ENCODE results near the gene SLC38A6.
"Not testable (repeated sequence)": the region's sequence is repeated elsewhere in the genome, so short reads cannot be mapped to it uniquely, and the experiment has no call there.

Gene SLC38A6

GRCh38 chr14:61043506-61043905 lies 62.5 kb downstream of the SLC38A6 start:
- H3K27ac ChIP-seq = no peak overlapping the region
- no peak overlapping the region for H3K4me3 ChIP-seq

GRCh38 chr14:61047021-61047420 lies 66.0 kb downstream of the SLC38A6 start:
- Histone ChIP-seq H3K4me3 (no peak overlapping the region), H3K27ac (no peak overlapping the region)

- Histone ChIP-seq H3K4me3 (no peak overlapping the region), H3K27ac (peak overlapping the region in 1 of 21 experiments; percentile 53)
These were observed 67.6 kb downstream of the SLC38A6 start for GRCh38 chr14:61048640-61049039.

GRCh38 chr14:61050417-61050816 lies 69.4 kb downstream of the SLC38A6 start:
- Histone ChIP-seq H3K4me3 (no peak overlapping the region), H3K27ac (no peak overlapping the region)

GRCh38 chr14:61051051-61051450 lies 70.0 kb downstream of the SLC38A6 start:
- Histone ChIP-seq H3K27ac (no peak overlapping the region), H3K4me3 (no peak overlapping the region)

GRCh38 chr14:61051621-61052020 lies 70.6 kb downstream of the SLC38A6 start:
- H3K27ac ChIP-seq = no peak overlapping the region

GRCh38 chr14:61063461-61063860 lies 82.4 kb downstream of the SLC38A6 start:
- no peak overlapping the region for H3K4me3 ChIP-seq
- H3K27ac ChIP-seq = no peak overlapping the region

More at GRCh38 chr14:61051621-61052020, 70.6 kb downstream of the SLC38A6 start:
- H3K4me3 ChIP-seq = no peak overlapping the region

- Histone ChIP-seq H3K4me3 (no peak overlapping the region), H3K27ac (no peak overlapping the region)
These were observed 83.2 kb downstream of the SLC38A6 start for GRCh38 chr14:61064210-61064609.

GRCh38 chr14:61064856-61065255 lies 83.8 kb downstream of the SLC38A6 start:
- Histone ChIP-seq H3K4me3 (no peak overlapping the region), H3K27ac (no peak overlapping the region)

GRCh38 chr14:61065656-61066055 lies 84.6 kb downstream of the SLC38A6 start:
- no peak overlapping the region for H3K27ac ChIP-seq
- no peak overlapping the region for H3K4me3 ChIP-seq

- not testable (repeated sequence) for H3K27ac ChIP-seq, H3K4me3 ChIP-seq
These were observed 91.4 kb downstream of the SLC38A6 start for GRCh38 chr14:61072442-61072841.

GRCh38 chr14:61074852-61075251 lies 93.8 kb downstream of the SLC38A6 start:
- Histone ChIP-seq H3K27ac (no peak overlapping the region), H3K4me3 (no peak overlapping the region)

- Histone ChIP-seq H3K4me3 (no peak overlapping the region), H3K27ac (no peak overlapping the region)
These were observed 95.5 kb downstream of the SLC38A6 start for GRCh38 chr14:61076556-61076955.

GRCh38 chr14:61077437-61077836 lies 96.4 kb downstream of the SLC38A6 start:
- H3K27ac ChIP-seq = no peak overlapping the region
- no peak overlapping the region for H3K4me3 ChIP-seq

- no peak overlapping the region for H3K4me3 ChIP-seq
- H3K27ac ChIP-seq = no peak overlapping the region
These were observed 97.1 kb downstream of the SLC38A6 start for GRCh38 chr14:61077951-61078720.

- H3K4me3 ChIP-seq = no peak overlapping the region
- H3K27ac ChIP-seq = peak overlapping the region in 2 of 21 experiments; percentile 29 to 54
These were observed 99.6 kb downstream of the SLC38A6 start for GRCh38 chr14:61080591-61081010.

- Histone ChIP-seq H3K4me3 (no peak overlapping the region), H3K27ac (no peak overlapping the region)
These were observed 107.0 kb downstream of the SLC38A6 start for GRCh38 chr14:61088081-61088480.

- H3K27ac ChIP-seq = peak overlapping the region in 1 of 21 experiments; percentile 3
- H3K4me3 ChIP-seq = no peak overlapping the region
These were observed 108.2 kb downstream of the SLC38A6 start for GRCh38 chr14:61089126-61089750.

GRCh38 chr14:61090432-61091216 lies 109.6 kb downstream of the SLC38A6 start:
- Histone ChIP-seq H3K4me3 (no peak overlapping the region), H3K27ac (peak overlapping the region in 3 of 21 experiments; percentile 7 to 43 (median 18))

- peak overlapping the region in 1 of 21 experiments; percentile 3 for H3K27ac ChIP-seq
- H3K4me3 ChIP-seq = no peak overlapping the region
These were observed 110.7 kb downstream of the SLC38A6 start for GRCh38 chr14:61091657-61092273.
